HepG2 (cell line): ENCODE measurements around the gene CCDC117. TPM values are rescaled to one million over a fixed set of nuclear protein-coding genes. Genes with fewer than 3 reads are reported as not detected.

Source experiments
- GLI4 ChIP-seq: sonication (generic); formaldehyde crosslinking; IDR thresholded peaks from 2 replicates; pipeline ENCODE4 v1.5.1; 2020; ENCODE audit warnings: missing genetic modification reagents, mild to moderate bottlenecking, moderate library complexity, borderline replicate concordance
- HIVEP1 ChIP-seq: sonication (generic); formaldehyde crosslinking; IDR thresholded peaks from 2 replicates; pipeline ENCODE4 v1.4.0; 2020; ENCODE audit warnings: mild to moderate bottlenecking, missing genetic modification reagents
- KDM2A ChIP-seq: sonication (generic); formaldehyde crosslinking; IDR thresholded peaks from 2 replicates; pipeline ENCODE4 v1.4.0; 2020; ENCODE audit warnings: low read depth, missing genetic modification reagents, borderline replicate concordance
- KLF11 ChIP-seq: IDR thresholded peaks from 2 replicates; pipeline ENCODE4 v1.6.1; 2016; ENCODE audit warnings: missing compliant biosample characterization
- POGK ChIP-seq: sonication (generic); formaldehyde crosslinking; conservative IDR thresholded peaks from 2 replicates; pipeline ENCODE4 v1.8.0; 2022; ENCODE audit warnings: mild to moderate bottlenecking, moderate library complexity, missing genetic modification reagents
- REST ChIP-seq, 2 experiments: IDR thresholded peaks; 2 replicates each; pipeline ENCODE4 v1.6.1; 2011 to 2012; ENCODE audit warnings: low read length in 2 of 2, borderline replicate concordance in 1 of 2, low read depth in 1 of 2, mild to moderate bottlenecking in 1 of 2, moderate library complexity in 1 of 2
- TEAD3 ChIP-seq: optimal IDR thresholded peaks from 2 replicates; pipeline ENCODE3; 2016; ENCODE audit warnings: borderline replicate concordance
- ZKSCAN8 ChIP-seq: IDR thresholded peaks from 2 replicates; pipeline ENCODE4 v1.6.1; 2016; ENCODE audit warnings: borderline replicate concordance, missing genetic modification reagents, missing compliant biosample characterization
- ZNF501 ChIP-seq: sonication (generic); formaldehyde crosslinking; IDR thresholded peaks from 2 replicates; pipeline ENCODE4 v1.5.1; 2020; ENCODE audit warnings: mild to moderate bottlenecking, moderate library complexity, missing genetic modification reagents
- ZNF564 ChIP-seq: sonication (generic); formaldehyde crosslinking; IDR thresholded peaks from 2 replicates; pipeline ENCODE4 v1.8.1; 2023; ENCODE audit warnings: mild to moderate bottlenecking, missing genetic modification reagents
- polyA plus RNA-seq, 8 experiments: library from polyadenylated mRNA; depleted of rRNA in 3 of 8; stranded (reverse) in 7 of 8; unstranded in 1 of 8; fragments of >200 nt; fragmentation: Illumina TruSeq in 4 of 8; extraction: Trizol in 4 of 8; gene quantifications; 2 replicates each; pipeline versions ENCODE4 v1.2.1 to v1.2.3, GENCODE V29; 2011 to 2016; ENCODE audit warnings: low read depth in 4 of 8, missing spikeins in 1 of 8, mixed read lengths in 1 of 8; ENCODE audit not compliant: insufficient read depth in 1 of 8
- total RNA-seq, 5 experiments: library from RNA; depleted of rRNA; stranded (reverse); fragments of >200 nt; fragmentation: Illumina TruSeq; extraction: Trizol; gene quantifications; 2 replicates each; pipeline ENCODE4 v1.2.3, GENCODE V29; 2016; ENCODE audit warnings: low read depth in 1 of 5
- TF ChIP-seq, protein P1 (sequence below), 2 experiments: fragments of 450-650 bp in 1 of 2; sonication (generic) in 1 of 2; formaldehyde crosslinking in 1 of 2; IDR thresholded peaks; 2 replicates each; pipeline versions ENCODE4 v1.6.1 to v1.8.0; 2016 to 2022; ENCODE audit warnings: antibody characterized with exemption in 1 of 2, mild to moderate bottlenecking in 1 of 2, missing genetic modification reagents in 1 of 2
- TF ChIP-seq, protein P2 (sequence below): sonication (generic); formaldehyde crosslinking; IDR thresholded peaks from 2 replicates; pipeline ENCODE4 v1.4.0; 2020; ENCODE audit warnings: missing genetic modification reagents, low read depth, mild to moderate bottlenecking, borderline replicate concordance

CCDC117 gene
- total and polyA plus RNA-seq, 2 of the 13 experiments (the other 11 are each of a cell fraction or from before 2014, with no cell fraction given) = 12.6 to 34.2 TPM

DNA sequence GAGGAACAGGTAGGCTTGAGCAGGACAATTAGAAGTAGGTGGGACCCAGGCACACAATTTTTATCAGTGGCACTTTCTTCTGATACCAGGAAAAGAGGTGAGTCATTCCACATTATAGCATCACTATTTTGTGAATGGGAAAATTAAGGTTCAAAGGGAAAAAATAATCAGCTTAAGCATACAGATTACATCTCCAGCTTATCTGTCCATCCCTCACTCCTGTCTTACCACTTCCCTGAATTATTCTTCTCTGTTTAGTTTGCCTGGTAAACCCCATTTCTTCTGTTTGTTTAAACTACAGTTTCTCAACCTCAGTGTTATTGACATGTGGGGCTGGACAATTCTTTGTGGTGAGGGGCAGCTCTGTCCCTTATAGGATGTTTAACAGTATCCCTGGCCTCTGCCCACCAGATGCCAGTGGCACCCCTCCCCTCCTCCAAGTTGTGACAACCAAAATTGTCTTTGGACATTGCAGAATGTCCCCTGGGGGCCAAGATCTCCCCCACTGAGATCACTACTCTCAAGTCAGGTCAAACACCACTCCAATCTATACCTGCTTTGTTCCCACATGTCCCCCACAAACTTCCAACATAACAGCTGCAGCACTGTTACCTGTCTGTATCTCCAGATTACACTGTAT is 36.3 kb downstream of the CCDC117 start (continued):
- TF ChIP-seq REST (IDR thresholded peaks at IDR 0.05; ENCODE audit: borderline replicate concordance in 1 of 2, low read depth in 1 of 2, low read length in 2 of 2) (peak in 1 of 2 experiments; percentile 52; a peak in 1 of 4 replicates), KDM2A (CRISPR knock-in tag) (no peak), TEAD3 (CRISPR knock-in tag) (no peak), HIVEP1 (CRISPR knock-in tag) (no peak), POGK (no peak), KLF11 (CRISPR knock-in tag) (no peak), ZNF564 (no peak), ZNF501 (CRISPR knock-in tag) (no peak), ZKSCAN8 (CRISPR knock-in tag) (0 out of 2 replicates have a peak, but pooled peaks have one; percentile 34), GLI4 (CRISPR knock-in tag) (no peak)
- TF ChIP-seq, protein P1, sequence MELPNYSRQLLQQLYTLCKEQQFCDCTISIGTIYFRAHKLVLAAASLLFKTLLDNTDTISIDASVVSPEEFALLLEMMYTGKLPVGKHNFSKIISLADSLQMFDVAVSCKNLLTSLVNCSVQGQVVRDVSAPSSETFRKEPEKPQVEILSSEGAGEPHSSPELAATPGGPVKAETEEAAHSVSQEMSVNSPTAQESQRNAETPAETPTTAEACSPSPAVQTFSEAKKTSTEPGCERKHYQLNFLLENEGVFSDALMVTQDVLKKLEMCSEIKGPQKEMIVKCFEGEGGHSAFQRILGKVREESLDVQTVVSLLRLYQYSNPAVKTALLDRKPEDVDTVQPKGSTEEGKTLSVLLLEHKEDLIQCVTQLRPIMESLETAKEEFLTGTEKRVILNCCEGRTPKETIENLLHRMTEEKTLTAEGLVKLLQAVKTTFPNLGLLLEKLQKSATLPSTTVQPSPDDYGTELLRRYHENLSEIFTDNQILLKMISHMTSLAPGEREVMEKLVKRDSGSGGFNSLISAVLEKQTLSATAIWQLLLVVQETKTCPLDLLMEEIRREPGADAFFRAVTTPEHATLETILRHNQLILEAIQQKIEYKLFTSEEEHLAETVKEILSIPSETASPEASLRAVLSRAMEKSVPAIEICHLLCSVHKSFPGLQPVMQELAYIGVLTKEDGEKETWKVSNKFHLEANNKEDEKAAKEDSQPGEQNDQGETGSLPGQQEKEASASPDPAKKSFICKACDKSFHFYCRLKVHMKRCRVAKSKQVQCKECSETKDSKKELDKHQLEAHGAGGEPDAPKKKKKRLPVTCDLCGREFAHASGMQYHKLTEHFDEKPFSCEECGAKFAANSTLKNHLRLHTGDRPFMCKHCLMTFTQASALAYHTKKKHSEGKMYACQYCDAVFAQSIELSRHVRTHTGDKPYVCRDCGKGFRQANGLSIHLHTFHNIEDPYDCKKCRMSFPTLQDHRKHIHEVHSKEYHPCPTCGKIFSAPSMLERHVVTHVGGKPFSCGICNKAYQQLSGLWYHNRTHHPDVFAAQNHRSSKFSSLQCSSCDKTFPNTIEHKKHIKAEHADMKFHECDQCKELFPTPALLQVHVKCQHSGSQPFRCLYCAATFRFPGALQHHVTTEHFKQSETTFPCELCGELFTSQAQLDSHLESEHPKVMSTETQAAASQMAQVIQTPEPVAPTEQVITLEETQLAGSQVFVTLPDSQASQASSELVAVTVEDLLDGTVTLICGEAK (IDR thresholded peaks at IDR 0.05) = no peak
- TF ChIP-seq, protein P1 (CRISPR knock-in tag; IDR thresholded peaks at IDR 0.05) = no peak
- TF ChIP-seq, protein P2, sequence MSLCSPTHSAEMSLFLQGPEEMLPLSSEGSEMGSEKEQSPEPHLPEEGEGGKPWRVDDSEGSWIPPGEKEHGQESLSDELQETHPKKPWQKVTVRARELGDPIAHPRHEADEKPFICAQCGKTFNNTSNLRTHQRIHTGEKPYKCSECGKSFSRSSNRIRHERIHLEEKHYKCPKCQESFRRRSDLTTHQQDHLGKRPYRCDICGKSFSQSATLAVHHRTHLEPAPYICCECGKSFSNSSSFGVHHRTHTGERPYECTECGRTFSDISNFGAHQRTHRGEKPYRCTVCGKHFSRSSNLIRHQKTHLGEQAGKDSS = no peak
